Sigmoid colon (tissue), 7 donors: ENCODE results near the gene MYADML2. TPM values are rescaled to one million over a fixed set of nuclear protein-coding genes. Genes with fewer than 3 reads are reported as not detected.

Experiments
- DNase-seq: peaks from one replicate; pipeline ENCODE4 v3.0.0-alpha.2; 2019
- H3K27ac ChIP-seq, 4 donors: fragments of 200-600 bp; sonication (generic); one replicate each; pipeline ENCODE4 v1.5.1; 2016 to 2019; ENCODE audit warnings: mild to moderate bottlenecking in 1 of 4
- H3K27me3 ChIP-seq, 3 donors: fragments of 200-600 bp; sonication (generic); one replicate each; pipeline ENCODE4 v1.5.1; 2019; ENCODE audit warnings: mild to moderate bottlenecking in 1 of 3
- H3K36me3 ChIP-seq, 4 donors: fragments of 200-600 bp; sonication (generic); one replicate each; pipeline ENCODE4 v1.5.1; 2016 to 2019
- H3K4me1 ChIP-seq, 4 donors: fragments of 200-600 bp; sonication (generic); one replicate each; pipeline ENCODE4 v1.5.1; 2017 to 2019
- H3K4me3 ChIP-seq, 4 donors: fragments of 200-600 bp; sonication (generic); one replicate each; pipeline ENCODE4 v1.5.1; 2017 to 2019; ENCODE audit warnings: mild to moderate bottlenecking in 2 of 4, moderate library complexity in 1 of 4
- H3K9me3 ChIP-seq, 4 donors: fragments of 200-600 bp in 3 of 4; sonication (generic) in 3 of 4; one replicate each; pipeline versions ENCODE4 v1.5.1 to v1.6.1; 2013 to 2019
- EP300 ChIP-seq, 4 donors: sonication (generic); formaldehyde crosslinking; IDR thresholded peaks; one replicate each; pipeline ENCODE4 v1.6.1; 2017; ENCODE audit warnings: antibody characterized with exemption in 4 of 4
- POLR2A ChIP-seq, 2 donors: fragments of 450-650 bp; IDR thresholded peaks; one replicate each; pipeline ENCODE4 v1.6.1; 2016; ENCODE audit warnings: antibody characterized with exemption in 2 of 2, mild to moderate bottlenecking in 2 of 2, moderate library complexity in 2 of 2
- POLR2AphosphoS5 ChIP-seq, 4 donors: sonication (generic); formaldehyde crosslinking; IDR thresholded peaks; one replicate each; pipeline ENCODE4 v1.6.1; 2017; ENCODE audit warnings: antibody characterized with exemption in 4 of 4
- WGBS, 2 donors: extraction: QIAGEN DNeasy Blood & Tissue Kit; methylation state at CpG; one replicate each; pipeline ENCODE4 v1.1.7; 2013; 5-methylcytosine and 5-hydroxymethylcytosine counted together
- intact Hi-C: fragments of 100-400 bp; cut with DNase I; formaldehyde crosslinking; loops from one replicate; pipeline ENCODE4 v1.15.1; 2023
- polyA plus RNA-seq, 3 donors: library from polyadenylated mRNA; stranded (reverse); fragments of 200-250 nt; gene quantifications; one replicate each; pipeline ENCODE4 v1.2.3, GENCODE V29; 2013
- total RNA-seq, 4 donors: library from RNA; depleted of rRNA; stranded (reverse); fragments of >200 nt; gene quantifications; one replicate each; pipeline ENCODE4 v1.1.0, GENCODE V29; 2016
- TF ChIP-seq, protein P1 (sequence below), 4 experiments: fragments of 450-650 bp in 3 of 4; fragments of 200-600 bp in 1 of 4; IDR thresholded peaks; one replicate each; pipeline ENCODE4 v1.5.1; 2016 to 2019; ENCODE audit warnings: antibody characterized with exemption in 4 of 4, mild to moderate bottlenecking in 3 of 4, moderate library complexity in 2 of 4
- donor health status: healthy with polysubstance abuse.
- donor health status: Bipolar disorder and iron deficiency.
- donor health status: healthy.

Gene MYADML2
- total and polyA plus RNA-seq, 7 donors = not detected

GRCh38 chr17:81944858-81945257, 2.2 kb downstream of the MYADML2 start:
- Histone ChIP-seq H3K9me3 (no peaks in the 10 kb centered on the region), H3K4me1 (peaks cover 0 to 6% (median 0%) of the 10 kb centered on the region in 4 donors), H3K27me3 (peaks cover 0 to 40% (median 11%) of the 10 kb centered on the region in 3 donors), H3K4me3 (no peak overlapping the region), H3K27ac (no peak overlapping the region), H3K36me3 (no peaks in the 10 kb centered on the region)
- no peak for TF ChIP-seq EP300 (IDR thresholded peaks at IDR 0.05)
- no peak for TF ChIP-seq POLR2AphosphoS5 (IDR thresholded peaks at IDR 0.05)
- TF ChIP-seq POLR2A (IDR thresholded peaks at IDR 0.05) = no peak
- TF ChIP-seq, protein P1, sequence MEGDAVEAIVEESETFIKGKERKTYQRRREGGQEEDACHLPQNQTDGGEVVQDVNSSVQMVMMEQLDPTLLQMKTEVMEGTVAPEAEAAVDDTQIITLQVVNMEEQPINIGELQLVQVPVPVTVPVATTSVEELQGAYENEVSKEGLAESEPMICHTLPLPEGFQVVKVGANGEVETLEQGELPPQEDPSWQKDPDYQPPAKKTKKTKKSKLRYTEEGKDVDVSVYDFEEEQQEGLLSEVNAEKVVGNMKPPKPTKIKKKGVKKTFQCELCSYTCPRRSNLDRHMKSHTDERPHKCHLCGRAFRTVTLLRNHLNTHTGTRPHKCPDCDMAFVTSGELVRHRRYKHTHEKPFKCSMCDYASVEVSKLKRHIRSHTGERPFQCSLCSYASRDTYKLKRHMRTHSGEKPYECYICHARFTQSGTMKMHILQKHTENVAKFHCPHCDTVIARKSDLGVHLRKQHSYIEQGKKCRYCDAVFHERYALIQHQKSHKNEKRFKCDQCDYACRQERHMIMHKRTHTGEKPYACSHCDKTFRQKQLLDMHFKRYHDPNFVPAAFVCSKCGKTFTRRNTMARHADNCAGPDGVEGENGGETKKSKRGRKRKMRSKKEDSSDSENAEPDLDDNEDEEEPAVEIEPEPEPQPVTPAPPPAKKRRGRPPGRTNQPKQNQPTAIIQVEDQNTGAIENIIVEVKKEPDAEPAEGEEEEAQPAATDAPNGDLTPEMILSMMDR (IDR thresholded peaks at IDR 0.05) = no peak
- no peak for DNase-seq
- intact Hi-C loops = no loop called here
- WGBS, 2 donors = 88 to 90% methylated on average over 9 of the region's 9 CpGs

DNA sequence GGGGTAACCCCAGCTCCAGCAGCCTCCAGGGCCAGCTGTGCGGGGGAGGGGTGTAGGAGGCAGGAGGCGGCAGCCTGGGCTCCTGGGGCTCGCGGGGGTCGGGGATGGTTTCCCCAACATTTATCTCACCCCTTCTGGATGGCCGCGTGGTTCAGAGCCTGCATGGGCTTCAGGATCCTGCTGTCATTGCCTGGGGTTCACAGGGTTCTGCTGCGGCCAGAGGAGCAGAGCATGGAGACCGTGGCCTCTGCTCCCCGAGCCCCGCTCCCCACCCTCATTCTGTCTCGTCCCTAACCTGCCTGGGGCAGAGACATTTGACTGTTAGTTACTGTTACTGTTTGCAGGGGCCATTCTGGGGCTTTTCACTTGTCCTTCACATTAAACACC, 4.9 kb downstream of the MYADML2 start:
- whole genome bisulfite sequencing, 2 donors = 46 to 51% methylated on average over 12 of the region's 12 CpGs
- Histone ChIP-seq H3K4me1 (peaks cover 0 to 16% (median 5%) of the 10 kb centered on the region in 4 donors), H3K27me3 (peaks cover 0 to 40% (median 11%) of the 10 kb centered on the region in 3 donors), H3K9me3 (no peaks in the 10 kb centered on the region), H3K36me3 (no peaks in the 10 kb centered on the region), H3K27ac (no peak overlapping the region), H3K4me3 (no peak overlapping the region)
- intact Hi-C loops = no loop called here
- no peak for TF ChIP-seq POLR2A (IDR thresholded peaks at IDR 0.05)
- TF ChIP-seq EP300 (IDR thresholded peaks at IDR 0.05) = no peak
- no peak for TF ChIP-seq POLR2AphosphoS5 (IDR thresholded peaks at IDR 0.05)
- TF ChIP-seq, protein P1 (IDR thresholded peaks at IDR 0.05) = no peak
- no peak for DNase-seq

DNA sequence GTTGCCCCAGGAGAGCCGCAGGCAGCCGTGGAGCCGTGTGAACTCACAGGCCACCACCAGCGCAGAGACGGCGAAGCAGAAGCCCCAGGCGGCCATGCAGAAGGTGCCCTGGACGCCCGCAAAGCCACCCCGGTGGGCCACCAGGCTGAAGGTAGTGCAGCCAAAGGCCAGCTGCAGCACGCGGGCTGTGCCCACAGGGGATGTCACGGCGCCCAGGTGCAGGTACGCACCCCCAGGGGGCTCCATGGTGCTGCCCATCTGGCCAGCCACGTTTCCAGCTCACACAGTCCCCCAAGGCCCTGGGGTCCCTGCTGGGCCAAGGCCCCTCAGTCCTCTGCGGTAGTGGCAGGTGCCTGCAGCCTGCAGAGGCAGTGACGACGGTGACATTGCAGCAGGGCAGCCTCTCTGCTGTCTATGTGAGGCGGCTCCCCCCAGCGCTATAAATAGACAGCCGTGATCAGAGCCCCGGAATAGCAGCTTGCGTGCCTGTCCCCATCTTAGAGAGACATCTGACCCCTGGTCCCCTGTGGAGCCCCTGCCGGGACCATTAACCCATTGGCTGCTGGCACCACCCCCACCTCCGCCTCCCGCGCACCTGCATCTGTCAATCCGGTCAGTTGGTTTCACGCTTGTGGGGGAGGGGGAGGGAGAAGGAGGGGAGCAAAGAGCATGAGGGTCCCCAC, 5.4 kb downstream of the MYADML2 start:
- WGBS, 2 donors = 32 to 51% methylated on average over 30 of the region's 30 CpGs
- Histone ChIP-seq H3K4me1 (peaks cover 0 to 20% (median 10%) of the 10 kb centered on the region in 4 donors), H3K36me3 (no peaks in the 10 kb centered on the region), H3K9me3 (no peaks in the 10 kb centered on the region), H3K27ac (no peak overlapping the region), H3K27me3 (peaks cover 0 to 40% (median 11%) of the 10 kb centered on the region in 3 donors), H3K4me3 (no peak overlapping the region)
- intact Hi-C loops = no loop called here
- TF ChIP-seq EP300 (IDR thresholded peaks at IDR 0.05) = no peak
- TF ChIP-seq POLR2A (IDR thresholded peaks at IDR 0.05) = no peak
- TF ChIP-seq, protein P1 (IDR thresholded peaks at IDR 0.05) = no peak
- TF ChIP-seq POLR2AphosphoS5 (IDR thresholded peaks at IDR 0.05) = no peak
- DNase-seq = no peak

DNA sequence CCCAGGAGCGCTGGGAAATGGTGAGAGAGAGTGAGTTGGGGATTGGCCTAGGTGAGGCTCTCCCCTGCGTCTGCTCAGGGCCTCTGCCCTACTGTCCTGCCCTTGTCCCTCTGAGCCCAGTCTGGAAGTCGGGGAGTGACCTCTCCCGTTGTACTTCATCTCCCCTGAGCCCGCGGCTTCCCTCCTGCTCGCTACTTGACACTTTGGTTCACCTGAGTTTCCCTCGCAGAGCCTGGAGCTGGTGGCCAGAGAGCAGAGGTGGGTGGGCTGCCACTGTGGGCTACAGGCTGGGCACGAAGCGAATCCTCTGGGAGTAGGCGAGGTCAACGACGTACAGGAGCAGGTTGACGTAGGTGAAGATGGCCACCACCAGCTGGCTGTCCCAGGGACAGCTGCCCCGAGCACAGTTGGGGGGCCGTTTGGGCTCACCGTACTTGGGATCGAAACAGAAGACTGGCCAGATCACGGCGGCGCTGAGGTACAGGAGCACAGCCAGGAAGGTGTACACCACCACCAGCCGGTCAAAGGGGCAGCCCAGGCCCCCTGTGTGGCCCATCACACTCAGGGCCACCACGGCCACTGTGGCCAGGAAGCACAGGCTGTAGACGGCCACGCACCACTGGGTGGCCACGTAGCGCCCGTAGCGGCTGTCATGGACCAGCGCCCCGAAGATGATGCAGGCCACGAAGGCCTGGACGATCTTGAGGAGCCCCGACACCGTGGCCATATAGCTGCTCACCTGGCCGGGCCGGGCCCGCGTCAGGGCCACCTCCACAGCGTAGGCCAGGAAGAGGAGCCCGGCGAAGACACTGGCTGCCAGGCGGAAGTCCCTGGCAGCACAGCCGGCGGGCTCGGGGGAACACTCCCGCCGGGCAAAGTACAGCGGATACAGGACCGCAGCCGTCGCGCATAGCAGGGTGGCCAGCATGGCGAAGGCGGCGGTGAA, 6.2 kb downstream of the MYADML2 start:
- H3K27me3 ChIP-seq = peaks cover 0 to 40% (median 11%) of the 10 kb centered on the region in 3 donors
- 64 to 93% methylated on average over 56 of the region's 56 CpGs for WGBS, 2 donors
- no peak for DNase-seq

DNA sequence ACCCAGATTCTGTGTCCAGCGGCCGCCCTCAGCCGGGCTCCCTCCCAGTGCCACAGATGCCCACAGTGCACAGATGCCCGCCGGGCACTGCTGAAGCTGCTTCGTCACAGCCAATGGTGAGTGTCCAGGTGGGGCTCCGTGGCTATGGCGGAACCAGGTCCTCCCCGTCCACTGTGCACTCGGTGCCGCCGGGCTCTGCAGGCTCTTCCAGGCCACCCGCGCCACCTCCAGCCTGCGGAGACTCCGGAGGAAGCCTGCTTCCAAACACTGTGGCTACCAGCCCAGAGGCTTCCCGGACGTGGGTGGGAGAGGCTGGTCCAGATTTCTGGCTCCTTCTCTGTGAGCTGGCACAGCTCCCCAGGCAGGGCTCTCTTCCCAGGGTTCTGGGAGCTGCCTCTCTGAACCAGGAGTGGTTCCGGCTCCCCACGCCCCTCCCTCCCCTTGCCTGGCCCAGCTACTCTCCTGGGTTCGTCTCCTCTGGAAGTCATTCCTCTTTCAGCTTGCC, 7.1 kb downstream of the MYADML2 start:
- TF ChIP-seq EP300 (IDR thresholded peaks at IDR 0.05) (no peak), POLR2AphosphoS5 (IDR thresholded peaks at IDR 0.05) (no peak), POLR2A (IDR thresholded peaks at IDR 0.05) (no peak)
- TF ChIP-seq, protein P1 (IDR thresholded peaks at IDR 0.05) = no peak
- H3K27me3 ChIP-seq = peaks cover 0 to 39% (median 11%) of the 10 kb centered on the region in 3 donors
- 85 to 90% methylated on average over 21 of the region's 21 CpGs for WGBS, 2 donors
- H3K27ac ChIP-seq = no peak overlapping the region
- no peak overlapping the region for H3K4me3 ChIP-seq
- no peaks in the 10 kb centered on the region for H3K9me3 ChIP-seq
- no peaks in the 10 kb centered on the region for H3K36me3 ChIP-seq
- peaks cover 0 to 23% (median 14%) of the 10 kb centered on the region in 4 donors for H3K4me1 ChIP-seq
- intact Hi-C loops = no loop called here
- peak; percentile 71 for DNase-seq

More for the DNA sequence above, 6.2 kb downstream of the MYADML2 start:
- peaks cover 0 to 23% (median 14%) of the 10 kb centered on the region in 4 donors for H3K4me1 ChIP-seq
- no peak overlapping the region for H3K4me3 ChIP-seq
- no peaks in the 10 kb centered on the region for H3K9me3 ChIP-seq
- H3K36me3 ChIP-seq = no peaks in the 10 kb centered on the region
- no peak for TF ChIP-seq POLR2AphosphoS5 (IDR thresholded peaks at IDR 0.05)
- no peak overlapping the region for H3K27ac ChIP-seq
- intact Hi-C loops = no loop called here
